Measurements from ENCODE around the gene POLN. TPM values are rescaled to one million over a fixed set of nuclear protein-coding genes. Genes with fewer than 3 reads are reported as not detected.

The POLN gene
- polyA plus RNA-seq, 3 donors = 0.08 to 0.33 (median 0.28) TPM

DNA sequence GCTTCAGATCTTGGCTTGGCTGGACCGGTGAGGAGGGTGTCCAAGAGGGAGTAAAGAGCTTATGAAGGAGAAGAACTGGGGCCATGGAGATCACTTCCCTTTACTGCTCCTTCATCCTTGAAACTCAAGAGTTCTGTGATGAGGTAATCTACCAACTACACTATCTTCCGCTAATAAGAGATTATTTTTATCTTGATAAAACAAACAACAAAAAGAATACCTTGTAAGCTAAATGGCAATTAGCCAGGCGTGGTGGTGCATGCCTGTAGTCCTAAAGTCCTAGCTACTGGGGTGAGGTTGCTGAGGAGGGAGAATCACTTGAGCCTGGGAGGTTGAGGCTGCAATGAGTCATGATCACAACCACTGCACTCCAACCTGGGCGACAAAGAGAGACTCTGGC lies 47.4 kb downstream of the POLN start:
- Histone ChIP-seq H3K4me1 (ENCODE audit: control insufficient read depth in 1 of 2, insufficient read depth in 2 of 2, low read length in 2 of 2) (no peaks in the 10 kb centered on the region), H3K4me2 (replicated peaks; ENCODE audit: extremely low read depth, low read length, poor library complexity, severe bottlenecking) (no peak overlapping the region), H3K27me3 (ENCODE audit: control insufficient read depth in 2 of 2, insufficient read depth in 2 of 2, low read length in 2 of 2) (no peaks in the 10 kb centered on the region), H3K4me3 (replicated peaks in 1 of 3; ENCODE audit: low read depth in 2 of 3, low read length in 3 of 3) (no peak overlapping the region), H3K27ac (ENCODE audit: low read depth in 1 of 2, low read length in 2 of 2) (no peak overlapping the region), H3K79me2 (ENCODE audit: insufficient read depth, low read length) (no peaks in the 10 kb centered on the region), H3K9me3 (replicated peaks in 1 of 2; ENCODE audit: control insufficient read depth in 1 of 2, insufficient read depth in 1 of 2, low read length in 2 of 2) (no peaks in the 10 kb centered on the region), H4K20me1 (ENCODE audit: insufficient read depth, low read length) (no peaks in the 10 kb centered on the region), H3K36me3 (replicated peaks in 1 of 2; ENCODE audit: control insufficient read depth in 1 of 2, insufficient read depth in 2 of 2, low read length in 2 of 2) (peaks cover 0 to 7% of the 10 kb centered on the region in 2 donors), H3K9ac (ENCODE audit: insufficient read depth, low read length, poor library complexity, severe bottlenecking) (no peak overlapping the region), H2AFZ (ENCODE audit: insufficient read depth, low read depth, low read length, poor library complexity, severe bottlenecking) (no peak overlapping the region)
- Mint-ChIP-seq H3K9me3 (peaks cover 0 to 3% (median under 1%) of the 10 kb centered on the region in 7 donors), H3K4me1 (no peaks in the 10 kb centered on the region), H3K4me3 (no peak overlapping the region), H3K36me3 (peaks cover 12 to 17% of the 10 kb centered on the region in 2 donors), H3K27ac (no peak overlapping the region), H3K27me3 (ENCODE audit: low read depth in 3 of 3) (peaks cover 0 to 4% (median 2%) of the 10 kb centered on the region in 3 donors)
- intact Hi-C loops (cut with micrococcal nuclease) = no loop called here
- WGBS (ENCODE audit: insufficient coverage) = no CpG with 5 or more reads among the region's 4 CpGs
- TF ChIP-seq CTCF (IDR thresholded peaks at IDR 0.05) = no peak
- no peak for DNase-seq

- no peaks in the 10 kb centered on the region for H4K20me1 ChIP-seq (ENCODE audit: insufficient read depth, low read length)
- Mint-ChIP-seq H3K36me3 (peaks cover 12 to 17% of the 10 kb centered on the region in 2 donors), H3K27ac (no peak overlapping the region), H3K27me3 (ENCODE audit: low read depth in 3 of 3) (peaks cover 3 to 4% (median 4%) of the 10 kb centered on the region in 3 donors), H3K9me3 (peaks cover 0 to 7% (median 4%) of the 10 kb centered on the region in 7 donors), H3K4me3 (no peak overlapping the region), H3K4me1 (no peaks in the 10 kb centered on the region)
- no peaks in the 10 kb centered on the region for H3K9me3 ChIP-seq (replicated peaks in 1 of 2; ENCODE audit: control insufficient read depth in 1 of 2, insufficient read depth in 1 of 2, low read length in 2 of 2)
- no peak overlapping the region for H2AFZ ChIP-seq (ENCODE audit: insufficient read depth, low read depth, low read length, poor library complexity, severe bottlenecking)
- H3K9ac ChIP-seq (ENCODE audit: insufficient read depth, low read length, poor library complexity, severe bottlenecking) = no peak overlapping the region
- H3K4me1 ChIP-seq (ENCODE audit: control insufficient read depth in 1 of 2, insufficient read depth in 2 of 2, low read length in 2 of 2) = no peaks in the 10 kb centered on the region
- no peaks in the 10 kb centered on the region for H3K79me2 ChIP-seq (ENCODE audit: insufficient read depth, low read length)
- H3K4me2 ChIP-seq (replicated peaks; ENCODE audit: extremely low read depth, low read length, poor library complexity, severe bottlenecking) = no peak overlapping the region
- H3K4me3 ChIP-seq (replicated peaks in 1 of 3; ENCODE audit: low read depth in 2 of 3, low read length in 3 of 3) = no peak overlapping the region
- DNase-seq = no peak
- no peak for TF ChIP-seq CTCF (IDR thresholded peaks at IDR 0.05)
- no peaks in the 10 kb centered on the region for H3K27me3 ChIP-seq (ENCODE audit: control insufficient read depth in 2 of 2, insufficient read depth in 2 of 2, low read length in 2 of 2)
- no peak overlapping the region for H3K27ac ChIP-seq (ENCODE audit: low read depth in 1 of 2, low read length in 2 of 2)
- H3K36me3 ChIP-seq (replicated peaks in 1 of 2; ENCODE audit: control insufficient read depth in 1 of 2, insufficient read depth in 2 of 2, low read length in 2 of 2) = peaks cover 0 to 4% of the 10 kb centered on the region in 2 donors
- intact Hi-C loops (cut with micrococcal nuclease) = no loop called here
- 98% methylated on average over 6 of the region's 7 CpGs for WGBS (ENCODE audit: insufficient coverage)
These were observed 48.6 kb downstream of the POLN start for GRCh38 chr4:2193326-2193725.

Data from CD14-positive monocyte (primary cell).